H1 (cell line): ENCODE measurements around the gene PPP1CA. TPM values are rescaled to one million over a fixed set of nuclear protein-coding genes. Genes with fewer than 3 reads are reported as not detected.

ENCODE experiments used
- CHD1 ChIP-seq: IDR thresholded peaks from 2 replicates; pipeline ENCODE4 v1.6.1; 2012; ENCODE audit warnings: low read depth, low read length, improper control_type of control experiment
- HDAC6 ChIP-seq: IDR thresholded peaks from one replicate; pipeline ENCODE4 v1.7.1; 2012; ENCODE audit warnings: low read depth, mild to moderate bottlenecking, inconsistent platforms, low read length, moderate library complexity
- NRF1 ChIP-seq: IDR thresholded peaks from 2 replicates; pipeline ENCODE4 v1.6.1; 2011; ENCODE audit warnings: mild to moderate bottlenecking, low read depth, low read length, improper control_type of control experiment
- polyA plus RNA-seq, 7 experiments: library from polyadenylated mRNA; depleted of rRNA in 3 of 7; stranded (reverse) in 5 of 7; unstranded in 2 of 7; fragments of >200 nt in 5 of 7; fragments of 200-250 nt in 2 of 7; gene quantifications; 1 replicate in 5 of 7; 2 replicates in 1 of 7; 4 replicates in 1 of 7; pipeline versions ENCODE4 v1.2.1 to v1.2.3, GENCODE V29; 2011 to 2013; ENCODE audit warnings: missing spikeins in 2 of 7, mixed read lengths in 2 of 7
- total RNA-seq: library from RNA; stranded (reverse); fragmentation: NEBNext Ultra II Directional; extraction: Animal tissue kit (Norgen Biotek cat#: 25700); gene quantifications from 2 replicates; pipeline ENCODE4 v1.2.1, GENCODE V29; 2021

Gene PPP1CA
- total and polyA plus RNA-seq, 2 of the 8 experiments (the other 6 are each of a cell fraction or from before 2014, with no cell fraction given): 198 to 359 TPM

DNA sequence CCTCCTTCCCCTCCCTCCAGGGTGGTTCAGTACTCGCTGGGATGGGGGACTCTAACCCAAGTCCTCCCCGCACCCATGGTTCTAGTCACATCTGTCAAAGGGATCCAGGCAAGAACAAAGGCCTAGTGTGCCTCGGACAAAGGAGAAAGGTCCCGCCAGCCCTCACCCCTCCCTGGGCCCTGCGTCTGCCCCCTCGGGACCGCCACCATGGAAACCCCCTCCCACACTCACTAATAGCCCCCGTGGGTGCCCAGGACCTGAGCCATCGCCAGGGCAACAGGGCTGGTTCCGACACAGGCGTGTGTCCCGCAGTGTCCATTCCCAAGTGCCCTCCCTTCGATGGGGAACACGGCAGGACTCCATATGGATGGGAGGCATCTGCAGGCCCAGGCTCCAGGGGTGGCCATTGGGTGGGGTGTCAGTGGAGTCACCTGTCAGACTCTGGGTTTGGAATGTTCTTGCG is 8.7 kb upstream of the PPP1CA start (continued):
- no peak for TF ChIP-seq CHD1
- TF ChIP-seq HDAC6: no peak
- no peak for TF ChIP-seq NRF1
